ENCODE results near the gene MTX3.
A peak's percentile ranks its signal among the peaks of the same experiment; 100 is the strongest.

MTX3 gene

GRCh38 chr5:79990598-79991507 is at the start of gene MTX3 (continued):
- TF ChIP-seq ZNF354C (tag by site-specific recombination; IDR thresholded peaks at IDR 0.05; ENCODE audit: borderline replicate concordance, low read depth) = no peak
- TF ChIP-seq ZNF621 (tag by site-specific recombination; IDR thresholded peaks at IDR 0.05) = no peak
- peak; percentile 54; the same call in 1 of the 2 replicates for TF ChIP-seq HOXD13 (CRISPR knock-in tag; IDR thresholded peaks at IDR 0.05; ENCODE audit: borderline replicate concordance)
- TF ChIP-seq ZNF324 (tag by site-specific recombination; IDR thresholded peaks at IDR 0.05) = peak; percentile 72; the same call in 1 of the 2 replicates
- no peak for TF ChIP-seq ZNF112 (tag by site-specific recombination; IDR thresholded peaks at IDR 0.05)
- TF ChIP-seq ZNF777 (tag by site-specific recombination; IDR thresholded peaks at IDR 0.05; ENCODE audit: borderline replicate concordance) = peak; percentile 27; the same call in 1 of the 2 replicates
- TF ChIP-seq BCL11B (tag by site-specific recombination; IDR thresholded peaks at IDR 0.05; ENCODE audit: low read depth) = no peak
- TF ChIP-seq ZNF560 (tag by site-specific recombination; IDR thresholded peaks at IDR 0.05; ENCODE audit: borderline replicate concordance) = no peak
- no peak for TF ChIP-seq ZNF792 (tag by site-specific recombination; IDR thresholded peaks at IDR 0.05)
- TF ChIP-seq ZBTB44 (tag by site-specific recombination; IDR thresholded peaks at IDR 0.05) = no peak
- TF ChIP-seq ZNF521 (tag by site-specific recombination; IDR thresholded peaks at IDR 0.05) = no peak
- no peak for TF ChIP-seq ATF2 (tag by site-specific recombination; IDR thresholded peaks at IDR 0.05; ENCODE audit: low read depth)
- TF ChIP-seq ZSCAN23 (tag by site-specific recombination; IDR thresholded peaks at IDR 0.05) = no peak
- no peak for TF ChIP-seq BCL11A (tag by site-specific recombination; IDR thresholded peaks at IDR 0.05; ENCODE audit: low read depth)
- TF ChIP-seq ZBTB48 (tag by site-specific recombination; IDR thresholded peaks at IDR 0.05) = peak; percentile 79
- TF ChIP-seq ZFP69B (tag by site-specific recombination; IDR thresholded peaks at IDR 0.05) = no peak
- TF ChIP-seq ZEB2 (tag by site-specific recombination; IDR thresholded peaks at IDR 0.05) = peak; percentile 38; the same call in 1 of the 2 replicates
- peak; percentile 41; the same call in 1 of the 2 replicates for TF ChIP-seq CTCF (tag by site-specific recombination; IDR thresholded peaks at IDR 0.05)
- peak; percentile 94 for TF ChIP-seq GLIS2 (tag by site-specific recombination; IDR thresholded peaks at IDR 0.05)
- TF ChIP-seq ZBTB8A (tag by site-specific recombination; IDR thresholded peaks at IDR 0.05) = peak; percentile 58; the same call in 1 of the 2 replicates
- no peak for TF ChIP-seq ZNF202 (tag by site-specific recombination; IDR thresholded peaks at IDR 0.05; ENCODE audit: borderline replicate concordance)
- peak; percentile 66 for TF ChIP-seq ZFHX2 (tag by site-specific recombination; conservative IDR thresholded peaks at IDR 0.05)
- no peak for TF ChIP-seq OSR2 (tag by site-specific recombination; IDR thresholded peaks at IDR 0.05)
- TF ChIP-seq ZNF155 (tag by site-specific recombination; IDR thresholded peaks at IDR 0.05) = no peak
- peak; percentile 85 for TF ChIP-seq ZBTB17 (tag by site-specific recombination; IDR thresholded peaks at IDR 0.05)
- peak; percentile 60; the same call in 1 of the 2 replicates for TF ChIP-seq ZNF561 (tag by site-specific recombination; IDR thresholded peaks at IDR 0.05; ENCODE audit: borderline replicate concordance)
- no peak for TF ChIP-seq ZBTB6 (tag by site-specific recombination; IDR thresholded peaks at IDR 0.05)
- no peak; the same call in 1 of the 2 replicates for TF ChIP-seq ZNF366 (tag by site-specific recombination; conservative IDR thresholded peaks at IDR 0.05)
